HG03571 (cell line): ENCODE measurements around the gene POLD2.
"Not testable (repeated sequence)": the region's sequence is repeated elsewhere in the genome, so short reads cannot be mapped to it uniquely, and the experiment has no call there.

Experiments
- ATAC-seq: cut with Tn5 transposase; IDR thresholded peaks from one replicate; pipeline ENCODE4 v1.9.1; 2021; ENCODE audit not compliant: unreplicated experiment

The POLD2 gene

GRCh38 chr7:44139311-44140010 is 16.1 kb upstream of the POLD2 start:
- no peak for ATAC-seq

DNA sequence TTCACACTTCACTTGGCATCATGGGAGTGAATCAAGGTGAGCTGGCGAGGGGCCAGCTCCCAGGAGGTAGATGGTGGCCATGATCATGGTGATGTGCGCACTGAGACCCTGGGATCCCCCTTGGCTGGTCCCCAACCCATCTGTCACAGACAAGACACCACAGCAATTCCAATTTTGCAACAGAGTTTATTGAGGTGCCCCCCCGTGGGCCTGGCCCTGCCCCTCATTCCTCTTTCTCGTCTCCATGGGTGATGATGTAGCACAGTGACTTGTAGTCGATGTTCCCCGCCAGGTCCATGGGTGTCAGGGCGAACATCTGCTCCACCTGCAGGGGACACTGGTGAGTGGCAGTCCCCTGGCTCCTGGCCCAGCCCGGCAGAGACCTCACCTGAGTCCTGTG is 15.3 kb upstream of the POLD2 start:
- no peak for ATAC-seq

- ATAC-seq = no peak
Measured at GRCh38 chr7:44136731-44137130, 13.4 kb upstream of the POLD2 start.

DNA sequence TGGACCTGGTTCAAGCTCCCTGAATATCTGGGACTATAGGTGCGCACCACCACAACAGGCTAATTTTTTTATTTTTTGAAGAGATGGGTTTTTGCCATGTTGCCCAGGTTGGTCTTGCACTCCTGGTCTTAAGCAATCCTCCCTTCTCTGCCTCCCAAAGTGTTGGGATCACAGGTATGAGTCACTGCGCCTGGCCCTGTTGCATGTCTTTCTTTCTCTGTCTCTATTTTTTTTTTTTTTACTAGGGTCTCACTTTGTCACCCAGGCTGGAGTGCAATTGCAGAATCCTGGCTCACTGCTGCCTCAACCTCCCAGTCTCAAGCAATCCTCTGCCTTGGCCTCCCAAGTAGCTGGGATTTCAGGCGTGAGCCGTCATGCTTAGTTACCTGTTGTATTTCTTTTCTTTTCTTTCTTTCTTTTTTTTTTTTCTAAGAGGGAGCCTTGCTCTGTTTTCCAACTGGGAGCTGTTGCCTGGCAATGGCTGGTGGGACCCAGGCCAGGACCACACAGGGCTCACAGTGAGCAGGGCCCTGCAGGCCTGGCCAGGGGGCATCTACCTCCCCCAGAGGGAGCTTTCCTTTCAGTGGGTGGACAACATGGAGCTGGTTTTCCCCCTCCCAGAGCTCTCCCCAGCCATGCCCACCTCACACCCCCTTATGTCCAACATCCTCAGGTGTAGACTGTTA is 11.7 kb upstream of the POLD2 start:
- no peak for ATAC-seq

GRCh38 chr7:44133295-44133694 is 9.9 kb upstream of the POLD2 start:
- ATAC-seq = no peak

DNA sequence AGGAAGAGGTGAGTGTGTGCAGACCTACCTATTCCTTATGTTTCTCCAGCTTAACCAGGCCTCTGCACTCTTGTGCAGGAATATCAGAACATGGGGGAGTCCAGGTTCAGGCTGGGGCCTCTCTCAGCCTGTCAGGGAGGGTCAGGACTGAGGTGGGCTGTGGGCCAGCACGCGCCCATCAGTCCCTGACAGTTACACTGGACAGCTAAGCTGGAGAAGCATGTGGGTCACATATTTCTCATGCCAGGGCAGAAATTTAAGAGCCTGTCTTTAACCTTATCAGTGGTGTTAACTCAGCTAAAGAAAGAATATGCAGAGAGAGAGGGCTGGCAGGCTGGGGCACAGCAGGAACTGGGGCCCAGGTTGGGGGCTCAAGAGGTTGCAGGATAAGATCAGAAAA is 8.7 kb upstream of the POLD2 start:
- no peak for ATAC-seq

DNA sequence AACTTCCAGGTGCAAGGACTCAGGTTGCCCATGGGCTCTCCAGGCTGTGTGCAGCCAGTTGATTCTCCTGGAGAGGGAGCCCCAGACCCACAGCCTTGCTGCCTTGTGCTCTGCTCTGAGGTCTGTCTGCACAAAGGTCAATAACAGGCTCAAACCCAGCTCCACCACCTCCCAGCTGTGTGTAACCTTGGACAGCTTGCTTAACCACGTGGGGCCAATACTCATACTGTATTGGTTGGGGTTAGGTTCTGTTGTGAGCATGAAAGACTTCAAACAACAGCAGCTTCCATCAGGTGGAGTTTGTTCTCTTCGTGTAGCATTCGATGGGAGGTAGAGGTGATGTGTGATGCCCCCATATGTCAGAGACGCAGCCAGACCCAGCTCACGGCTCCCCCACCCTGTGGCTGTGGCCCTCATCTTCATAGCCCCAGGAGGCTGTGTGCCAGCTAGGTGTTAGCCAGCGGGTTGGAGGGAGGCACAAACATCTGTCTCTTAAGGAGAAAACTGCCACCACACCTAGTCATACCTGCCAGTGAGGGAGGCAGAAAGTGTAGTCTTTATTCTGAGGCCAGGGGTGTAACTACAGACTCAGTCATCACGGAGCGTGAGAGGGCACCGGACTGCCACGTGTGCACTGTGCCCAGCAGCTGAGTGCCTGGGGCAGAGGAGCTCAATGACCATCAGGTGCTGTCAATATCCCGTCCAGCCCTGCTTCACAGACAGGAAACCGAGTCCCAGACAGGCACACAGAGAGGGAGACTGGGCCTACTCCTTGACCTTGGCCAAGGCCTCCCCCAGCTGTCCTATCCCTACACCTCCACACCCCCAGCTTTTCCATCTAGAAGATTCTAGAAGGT is 8.1 kb upstream of the POLD2 start:
- ATAC-seq = no peak

DNA sequence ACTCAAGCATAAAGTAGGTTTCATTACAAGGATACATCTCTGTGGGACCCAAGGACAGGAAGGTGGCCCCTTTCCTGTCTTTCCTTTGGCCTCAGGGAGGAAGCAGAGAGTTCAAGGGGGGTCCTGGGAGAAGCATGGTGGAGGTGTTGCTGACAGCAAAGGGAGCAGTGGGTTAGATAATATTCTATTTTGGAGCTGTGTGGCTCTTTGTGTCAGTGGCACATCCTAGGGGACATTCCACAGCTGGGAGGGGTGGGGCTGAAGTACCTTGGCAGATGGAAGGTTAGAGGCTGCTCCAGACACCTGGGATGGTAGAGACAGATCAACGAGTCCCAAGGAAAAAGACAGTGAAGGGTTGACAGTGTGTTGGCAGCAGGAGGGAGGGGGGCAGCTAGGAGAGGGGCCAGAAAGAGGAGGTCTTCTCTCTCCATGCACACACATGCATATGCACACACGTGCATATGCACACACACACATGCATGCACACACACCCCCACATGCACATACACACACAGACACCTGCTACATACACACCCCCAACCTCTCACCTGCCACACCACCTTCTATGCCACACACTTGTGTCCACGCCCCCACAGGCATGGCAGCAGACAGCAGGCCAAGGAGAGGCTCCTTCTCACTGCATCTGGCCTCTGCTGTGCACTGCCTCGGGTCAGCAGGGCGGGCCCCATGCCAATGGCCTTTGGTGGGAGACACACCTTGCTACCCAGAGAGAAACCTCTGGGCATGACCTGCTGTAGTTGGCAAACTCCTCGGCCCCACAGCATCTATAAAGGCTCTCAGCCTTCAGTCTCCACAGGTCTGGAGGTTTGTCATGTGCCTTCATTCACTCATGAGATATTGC is 5.6 kb upstream of the POLD2 start:
- ATAC-seq = no peak

GRCh38 chr7:44127161-44127560 is 3.8 kb upstream of the POLD2 start:
- no peak for ATAC-seq

DNA sequence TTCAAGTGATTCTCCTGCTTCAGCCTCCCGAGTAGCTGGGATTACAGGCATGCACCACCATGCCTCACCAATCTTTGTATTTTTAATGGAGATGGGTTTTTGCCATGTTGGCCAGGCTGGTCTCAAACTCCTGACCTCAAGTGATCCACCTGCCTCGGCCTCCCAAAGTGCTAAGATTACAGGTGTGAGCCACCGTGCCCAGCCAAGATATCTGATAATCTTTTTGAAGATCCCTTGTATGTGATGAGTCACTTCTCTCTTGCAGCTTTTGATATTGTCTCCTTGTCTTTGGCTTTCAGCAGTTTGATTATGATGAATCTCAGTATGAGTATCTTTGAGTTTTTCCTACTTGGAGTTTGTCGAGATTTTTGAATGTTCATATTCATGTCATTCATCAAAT is 3.2 kb upstream of the POLD2 start:
- not testable (repeated sequence) for ATAC-seq

- ATAC-seq = no peak
Measured at GRCh38 chr7:44124822-44125202, 1.5 kb upstream of the POLD2 start.

DNA sequence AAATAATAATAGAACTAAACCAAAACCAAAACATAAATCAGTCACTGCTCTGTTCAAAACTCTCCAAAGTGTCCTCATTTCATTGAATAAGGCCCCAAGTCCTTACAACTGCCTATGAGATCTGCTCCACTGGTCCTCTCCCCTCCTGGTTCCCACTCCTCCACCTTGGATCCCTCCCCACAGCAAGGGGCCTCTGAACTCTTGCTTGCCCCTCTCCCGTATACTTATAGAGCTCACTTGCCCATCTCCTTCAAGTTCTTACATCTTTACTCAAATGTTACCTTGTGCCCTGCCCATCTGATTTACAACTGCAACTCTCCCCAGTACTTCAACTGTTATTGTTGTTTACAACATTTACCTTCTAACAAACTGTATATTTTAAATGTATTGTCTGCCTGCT is 819 bp downstream of the POLD2 start:
- no peak for ATAC-seq

- no peak for ATAC-seq
Measured at GRCh38 chr7:44121761-44122420, 1.5 kb downstream of the POLD2 start.

DNA sequence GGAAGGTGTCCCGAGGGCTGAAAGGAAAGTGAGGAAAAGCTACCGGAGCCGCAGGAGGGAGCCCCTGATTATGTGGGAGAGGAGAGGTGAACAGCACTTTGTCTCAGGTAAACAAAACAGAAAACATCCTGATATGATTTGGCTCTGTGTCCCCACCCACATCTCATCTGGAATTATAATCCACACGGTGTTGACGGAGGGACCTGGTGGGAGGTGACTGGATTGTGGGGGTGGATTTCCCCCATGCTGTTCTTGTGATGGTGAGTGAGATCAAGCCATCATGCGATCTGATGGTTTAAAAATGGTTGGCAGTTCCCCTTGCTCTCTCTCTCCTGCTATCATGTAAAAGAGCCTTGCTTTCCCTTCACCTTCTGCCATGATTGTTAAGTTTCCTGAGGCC is 3.0 kb downstream of the POLD2 start:
- ATAC-seq = no peak

GRCh38 chr7:44119829-44120380 is 3.4 kb downstream of the POLD2 start:
- no peak for ATAC-seq

GRCh38 chr7:44117801-44118429 is 5.4 kb downstream of the POLD2 start:
- no peak for ATAC-seq

- no peak for ATAC-seq
Measured at GRCh38 chr7:44116789-44117666, 6.3 kb downstream of the POLD2 start.

DNA sequence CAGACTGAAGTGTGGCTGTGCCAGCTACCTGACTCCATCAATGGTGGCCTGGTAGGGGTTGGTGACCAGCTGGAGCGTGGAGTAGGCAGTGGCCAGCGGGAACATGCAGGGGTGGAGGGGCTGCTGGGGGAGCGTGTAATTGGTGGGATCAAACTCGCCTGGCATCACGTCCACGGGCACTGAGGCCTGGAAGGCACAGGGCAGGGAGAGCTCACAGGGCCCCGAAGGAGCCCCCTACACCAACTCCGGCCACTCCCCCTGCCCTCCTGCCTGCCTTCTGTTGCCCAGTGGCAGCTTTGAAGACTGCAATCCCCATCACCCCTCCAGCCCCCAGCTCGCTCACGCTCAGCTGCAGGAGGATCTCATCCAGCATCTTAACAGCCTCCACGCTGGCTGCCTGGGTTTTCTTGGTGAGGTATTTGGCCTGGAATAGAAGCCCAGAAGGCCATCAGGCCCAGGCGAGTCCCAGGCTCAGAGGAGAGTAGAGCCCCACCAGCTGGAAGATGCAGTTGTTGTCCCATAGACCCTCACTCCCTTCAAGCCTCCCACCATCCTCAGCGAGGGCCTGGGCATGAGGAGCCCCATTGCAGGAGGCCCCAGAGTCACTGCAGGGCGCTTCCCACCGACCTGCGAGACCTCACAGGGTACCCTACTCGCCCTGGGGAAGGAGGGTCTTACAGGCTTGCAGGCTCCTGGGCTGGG is 7.1 kb downstream of the POLD2 start:
- ATAC-seq = no peak
